Measurements from ENCODE around the gene FAM163A.

GRCh38 chr1:179807291-179807690 is 64.2 kb downstream of the FAM163A start:
- TF ChIP-seq, protein P1, sequence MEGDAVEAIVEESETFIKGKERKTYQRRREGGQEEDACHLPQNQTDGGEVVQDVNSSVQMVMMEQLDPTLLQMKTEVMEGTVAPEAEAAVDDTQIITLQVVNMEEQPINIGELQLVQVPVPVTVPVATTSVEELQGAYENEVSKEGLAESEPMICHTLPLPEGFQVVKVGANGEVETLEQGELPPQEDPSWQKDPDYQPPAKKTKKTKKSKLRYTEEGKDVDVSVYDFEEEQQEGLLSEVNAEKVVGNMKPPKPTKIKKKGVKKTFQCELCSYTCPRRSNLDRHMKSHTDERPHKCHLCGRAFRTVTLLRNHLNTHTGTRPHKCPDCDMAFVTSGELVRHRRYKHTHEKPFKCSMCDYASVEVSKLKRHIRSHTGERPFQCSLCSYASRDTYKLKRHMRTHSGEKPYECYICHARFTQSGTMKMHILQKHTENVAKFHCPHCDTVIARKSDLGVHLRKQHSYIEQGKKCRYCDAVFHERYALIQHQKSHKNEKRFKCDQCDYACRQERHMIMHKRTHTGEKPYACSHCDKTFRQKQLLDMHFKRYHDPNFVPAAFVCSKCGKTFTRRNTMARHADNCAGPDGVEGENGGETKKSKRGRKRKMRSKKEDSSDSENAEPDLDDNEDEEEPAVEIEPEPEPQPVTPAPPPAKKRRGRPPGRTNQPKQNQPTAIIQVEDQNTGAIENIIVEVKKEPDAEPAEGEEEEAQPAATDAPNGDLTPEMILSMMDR (IDR thresholded peaks at IDR 0.05): no peak
- TF ChIP-seq POLR2A (IDR thresholded peaks at IDR 0.05): no peak

Measured in adrenal gland (tissue), 5 donors.